IMR-90 (cell line): ENCODE results near the gene VSTM5. TPM values are rescaled to one million over a fixed set of nuclear protein-coding genes. Genes with fewer than 3 reads are reported as not detected.

Experiments
- ATAC-seq: fragments of 200-7000 bp; cut with Tn5 transposase; 2 replicates; pipeline ENCODE4 v1.9.1; 2020; ENCODE audit warnings: low read depth, mild to moderate bottlenecking, moderate library complexity
- BruUV-seq: library from RNA; stranded (reverse); fragments of 400-500 nt; replicated peaks from 2 replicates; lab custom pipeline; 2021; lab: Mats Ljungman, UMichigan
- CTCF ChIA-PET: fragments of 300-600 bp; formaldehyde crosslinking; extraction: SDS; loops from one replicate; lab custom pipeline; 2021; ENCODE audit warnings: antibody characterized with exemption; lab: Yijun Ruan, JAX
- POLR2A ChIA-PET: fragments of 300-600 bp; sonication (Branson Sonifier 250); formaldehyde crosslinking; loops from one replicate; lab custom pipeline; 2022; ENCODE audit warnings: antibody characterized with exemption; ENCODE audit not compliant: unreplicated experiment; lab: Charles Lee
- DNase-seq: peaks from one replicate; pipeline ENCODE4 v3.0.0; 2013
- H2AFZ ChIP-seq: replicated peaks from 2 replicates; pipeline ENCODE3; 2013; ENCODE audit warnings: low read length, mild to moderate bottlenecking; ENCODE audit not compliant: poor library complexity
- H2AK5ac ChIP-seq: 2 replicates; pipeline ENCODE4 v1.6.1; 2013; ENCODE audit warnings: low read depth, low read length, inconsistent platforms
- H2AK9ac ChIP-seq: replicated peaks from 2 replicates; pipeline ENCODE3; 2013; ENCODE audit warnings: mild to moderate bottlenecking, low read depth, low read length, moderate library complexity; ENCODE audit not compliant: poor library complexity
- H2BK120ac ChIP-seq: 2 replicates; pipeline ENCODE4 v1.6.1; 2013; ENCODE audit warnings: low read depth, low read length, inconsistent platforms
- H2BK15ac ChIP-seq: 3 replicates; pipeline ENCODE4 v1.6.1; 2013; ENCODE audit warnings: low read depth, low read length, inconsistent platforms
- H2BK20ac ChIP-seq: 2 replicates; pipeline ENCODE4 v1.6.1; 2013; ENCODE audit warnings: low read depth, mild to moderate bottlenecking, inconsistent platforms, low read length, moderate library complexity
- H2BK5ac ChIP-seq: 2 replicates; pipeline ENCODE4 v1.6.1; 2013; ENCODE audit warnings: mild to moderate bottlenecking, low read depth, low read length, inconsistent platforms; ENCODE audit not compliant: poor library complexity, severe bottlenecking
- H3K14ac ChIP-seq: replicated peaks from 2 replicates; pipeline ENCODE4 v1.6.1; 2013; ENCODE audit warnings: low read depth, low read length, inconsistent platforms
- H3K18ac ChIP-seq: 2 replicates; pipeline ENCODE4 v1.6.1; 2013; ENCODE audit warnings: low read depth, low read length, control low read depth
- H3K23ac ChIP-seq: 2 replicates; pipeline ENCODE4 v1.6.1; 2013; ENCODE audit warnings: low read depth, low read length, inconsistent platforms
- H3K27ac ChIP-seq: 2 replicates; pipeline ENCODE4 v1.5.1; 2013; ENCODE audit warnings: mild to moderate bottlenecking, control low read depth, low read length; ENCODE audit not compliant: insufficient read depth
- H3K27me3 ChIP-seq: 2 replicates; pipeline ENCODE4 v1.6.1; 2013; ENCODE audit warnings: low read length; ENCODE audit not compliant: control insufficient read depth, insufficient read depth
- H3K36me3 ChIP-seq: 2 replicates; pipeline ENCODE4 v1.6.1; 2013; ENCODE audit warnings: low read length, mixed read lengths; ENCODE audit not compliant: control insufficient read depth, insufficient read depth
- H3K4ac ChIP-seq: 2 replicates; pipeline ENCODE4 v1.6.1; 2013; ENCODE audit warnings: low read depth, low read length, inconsistent platforms
- H3K4me1 ChIP-seq: 2 replicates; pipeline ENCODE4 v1.6.1; 2013; ENCODE audit warnings: low read length, mixed read lengths; ENCODE audit not compliant: control insufficient read depth, insufficient read depth
- H3K4me2 ChIP-seq: 2 replicates; pipeline ENCODE4 v1.6.1; 2013; ENCODE audit warnings: low read depth, mild to moderate bottlenecking, control low read depth, low read length, moderate library complexity
- H3K4me3 ChIP-seq: 2 replicates; pipeline ENCODE4 v1.5.1; 2013; ENCODE audit warnings: low read depth, mild to moderate bottlenecking, control low read depth, low read length, moderate library complexity; ENCODE audit not compliant: insufficient read depth
- H3K56ac ChIP-seq: 2 replicates; pipeline ENCODE4 v1.6.1; 2013; ENCODE audit warnings: low read length, inconsistent platforms; ENCODE audit not compliant: insufficient read depth; ENCODE audit errors: extremely low read depth
- H3K79me1 ChIP-seq, 2 experiments: 2 replicates each; pipeline ENCODE4 v1.6.1; 2013; ENCODE audit warnings: low read length in 2 of 2, inconsistent platforms in 1 of 2, low read depth in 1 of 2
- H3K9ac ChIP-seq: 2 replicates; pipeline ENCODE4 v1.6.1; 2013; ENCODE audit warnings: low read depth, low read length, control low read depth
- H3K9me1 ChIP-seq: 2 replicates; pipeline ENCODE4 v1.6.1; 2013; ENCODE audit warnings: low read length, inconsistent platforms; ENCODE audit not compliant: insufficient read depth
- H3K9me3 ChIP-seq: 2 replicates; pipeline ENCODE4 v1.6.1; 2013; ENCODE audit warnings: low read length; ENCODE audit not compliant: control insufficient read depth, insufficient read depth
- H4K20me1 ChIP-seq: 2 replicates; pipeline ENCODE4 v1.6.1; 2013; ENCODE audit warnings: low read length, inconsistent platforms; ENCODE audit not compliant: insufficient read depth
- H4K5ac ChIP-seq: 2 replicates; pipeline ENCODE4 v1.6.1; 2013; ENCODE audit warnings: mild to moderate bottlenecking, low read depth, low read length, control low read depth
- H4K8ac ChIP-seq, 2 experiments: 2 replicates each; pipeline ENCODE4 v1.6.1; 2013; ENCODE audit warnings: low read depth in 2 of 2, low read length in 2 of 2, control low read depth in 1 of 2, inconsistent platforms in 1 of 2
- H4K91ac ChIP-seq: 2 replicates; pipeline ENCODE4 v1.6.1; 2013; ENCODE audit warnings: low read depth, low read length, inconsistent platforms; ENCODE audit not compliant: insufficient read depth
- CEBPB ChIP-seq: IDR thresholded peaks from 2 replicates; pipeline ENCODE4 v1.6.1; 2012; ENCODE audit warnings: low read depth, low read length, improper control_type of control experiment
- CHD1 ChIP-seq: IDR thresholded peaks from 2 replicates; pipeline ENCODE4 v1.6.1; 2012; ENCODE audit warnings: low read depth, low read length, improper control_type of control experiment
- FOS ChIP-seq: fragments of 150-350 bp; IDR thresholded peaks from 2 replicates; pipeline ENCODE4 v1.6.1; 2016; ENCODE audit warnings: low read depth, low read length
- MAFK ChIP-seq: IDR thresholded peaks from 2 replicates; pipeline ENCODE4 v1.6.1; 2012; ENCODE audit warnings: low read depth, low read length, improper control_type of control experiment
- MAZ ChIP-seq: IDR thresholded peaks from 2 replicates; pipeline ENCODE4 v1.6.1; 2012; ENCODE audit warnings: low read depth, mild to moderate bottlenecking, low read length, improper control_type of control experiment, moderate library complexity, borderline replicate concordance
- MXI1 ChIP-seq: IDR thresholded peaks from 2 replicates; pipeline ENCODE4 v1.6.1; 2012; ENCODE audit warnings: low read depth, mild to moderate bottlenecking, low read length, moderate library complexity, borderline replicate concordance
- POLR2A ChIP-seq: IDR thresholded peaks from 2 replicates; pipeline ENCODE4 v1.6.1; 2012; ENCODE audit warnings: mild to moderate bottlenecking, low read depth, low read length
- RAD21 ChIP-seq: IDR thresholded peaks from 2 replicates; pipeline ENCODE4 v1.6.1; 2012; ENCODE audit warnings: low read length, improper control_type of control experiment
- RCOR1 ChIP-seq: IDR thresholded peaks from 2 replicates; pipeline ENCODE4 v1.6.1; 2012; ENCODE audit warnings: mild to moderate bottlenecking, low read length, improper control_type of control experiment; ENCODE audit not compliant: insufficient replicate concordance
- RFX5 ChIP-seq: IDR thresholded peaks from 2 replicates; pipeline ENCODE4 v1.8.0; 2012; ENCODE audit warnings: low read depth, mild to moderate bottlenecking, low read length, moderate library complexity
- WGBS, 2 experiments: methylation state at CpG; one replicate each; pipeline versions ENCODE4 v1.1.5 to v1.1.7; 2013; ENCODE audit warnings: missing lambda C conversion rate in 2 of 2; ENCODE audit not compliant: insufficient read length in 1 of 2; ENCODE audit errors: extremely low coverage in 2 of 2; 5-methylcytosine and 5-hydroxymethylcytosine counted together
- dilution Hi-C: fragments of 300-500 bp; cut with HindIII; formaldehyde crosslinking; loops from one replicate; pipeline ENCODE4 v1.14.3; 2018; ENCODE audit warnings: low sequenced_read_pairs; ENCODE audit not compliant: unreplicated experiment
- in situ Hi-C: fragments of 300-500 bp; cut with MboI; formaldehyde crosslinking; loops from 3 replicates; pipeline ENCODE4 v1.14.3; 2019; ENCODE audit warnings: low sequenced_read_pairs, inconsistent platforms, mixed read lengths
- intact Hi-C: fragments of 100-400 bp; cut with micrococcal nuclease; formaldehyde crosslinking; loops from 2 replicates; pipeline ENCODE4 v1.10.0; 2022
- polyA plus RNA-seq, 3 experiments: library from polyadenylated mRNA; depleted of rRNA; stranded (reverse); fragments of >200 nt; gene quantifications; 2 replicates each; pipeline ENCODE4 v1.2.3, GENCODE V29; 2012; ENCODE audit warnings: low replicate concordance in 1 of 3
- total RNA-seq: library from RNA; depleted of rRNA; stranded (reverse); fragments of >200 nt; gene quantifications from 2 replicates; pipeline ENCODE4 v1.2.3, GENCODE V29; 2012
- TF ChIP-seq, protein P1 (sequence below): fragments of 150-350 bp; IDR thresholded peaks from 2 replicates; pipeline ENCODE4 v1.6.1; 2016; ENCODE audit warnings: low read depth, mild to moderate bottlenecking, low read length, moderate library complexity, borderline replicate concordance
- TF ChIP-seq, protein P2 (sequence below): conservative IDR thresholded peaks from 2 replicates; pipeline ENCODE4 v1.5.1; 2012; ENCODE audit warnings: mild to moderate bottlenecking, low read depth, low read length, improper control_type of control experiment

The VSTM5 gene
- total and polyA plus RNA-seq, 2 of the 4 experiments (the other 2 are of a cell fraction): 0.36 to 0.43 TPM

- intact Hi-C loops: loop anchor here (1.0 kb wide), 1 partner anchor 43 kb away; the partner anchor contains the start of genes C11orf54 and TAF1D
- peak; percentile 96 for ATAC-seq
- H3K9me3 ChIP-seq: no peaks in the 10 kb centered on the region
- DNase-seq: peak; percentile 92
- no TSS peak for BruUV-seq
- H3K27ac ChIP-seq: peak within 1 kb of the TSS; percentile 94
- H3K79me1 ChIP-seq: peaks cover 7 to 19% of the 10 kb centered on the region in 2 experiments; a peak in 2 of 4 replicates
- H2AFZ ChIP-seq: peak within 1 kb of the TSS; percentile 96
- no peak within 1 kb of the TSS for H2BK20ac ChIP-seq
- peaks cover 4% of the 10 kb centered on the region; the same call in 1 of the 2 replicates for H3K9me1 ChIP-seq
- H2AK5ac ChIP-seq: peak within 1 kb of the TSS; percentile 84
- H3K56ac ChIP-seq: peak within 1 kb of the TSS; percentile 98
- POLR2A ChIA-PET: interaction anchor here (0.6 to 1.3 kb wide), 8 partner anchors 13 to 709 kb away, joined by 3 to 23 read pairs (median 3); no protein-coding TSS in a partner anchor
- peak within 1 kb of the TSS; percentile 89 to 92 for H4K8ac ChIP-seq
- dilution Hi-C loops: no loop called here
- no peak within 1 kb of the TSS for H2BK15ac ChIP-seq
- H3K9ac ChIP-seq: peak within 1 kb of the TSS; percentile 97
- H4K5ac ChIP-seq: peak within 1 kb of the TSS; percentile 82
- WGBS, 2 experiments: 1% methylated on average over 35 of the region's 72 CpGs; no CpG with 5 or more reads in 1 of the 2 experiments
- peak within 1 kb of the TSS; percentile 54 for H2BK120ac ChIP-seq
- peak within 1 kb of the TSS; percentile 99 for H2AK9ac ChIP-seq
- TF ChIP-seq CEBPB (no peak), FOS (peak; percentile 44; the same call in 1 of the 2 replicates), CHD1 (0 out of 2 replicates have a peak, but pooled peaks have one; percentile 74), RFX5 (no peak), POLR2A (peak; percentile 84; the same call in 1 of the 2 replicates), RCOR1 (no peak), MXI1 (peak; percentile 52; the same call in 1 of the 2 replicates), RAD21 (peak; percentile 4; the same call in 1 of the 2 replicates), MAFK (peak; percentile 19; the same call in 1 of the 2 replicates), MAZ (peak; percentile 84; the same call in 1 of the 2 replicates)
- TF ChIP-seq, protein P1, sequence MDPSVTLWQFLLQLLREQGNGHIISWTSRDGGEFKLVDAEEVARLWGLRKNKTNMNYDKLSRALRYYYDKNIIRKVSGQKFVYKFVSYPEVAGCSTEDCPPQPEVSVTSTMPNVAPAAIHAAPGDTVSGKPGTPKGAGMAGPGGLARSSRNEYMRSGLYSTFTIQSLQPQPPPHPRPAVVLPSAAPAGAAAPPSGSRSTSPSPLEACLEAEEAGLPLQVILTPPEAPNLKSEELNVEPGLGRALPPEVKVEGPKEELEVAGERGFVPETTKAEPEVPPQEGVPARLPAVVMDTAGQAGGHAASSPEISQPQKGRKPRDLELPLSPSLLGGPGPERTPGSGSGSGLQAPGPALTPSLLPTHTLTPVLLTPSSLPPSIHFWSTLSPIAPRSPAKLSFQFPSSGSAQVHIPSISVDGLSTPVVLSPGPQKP: 0 out of 2 replicates have a peak, but pooled peaks have one; percentile 36
- TF ChIP-seq, protein P2, sequence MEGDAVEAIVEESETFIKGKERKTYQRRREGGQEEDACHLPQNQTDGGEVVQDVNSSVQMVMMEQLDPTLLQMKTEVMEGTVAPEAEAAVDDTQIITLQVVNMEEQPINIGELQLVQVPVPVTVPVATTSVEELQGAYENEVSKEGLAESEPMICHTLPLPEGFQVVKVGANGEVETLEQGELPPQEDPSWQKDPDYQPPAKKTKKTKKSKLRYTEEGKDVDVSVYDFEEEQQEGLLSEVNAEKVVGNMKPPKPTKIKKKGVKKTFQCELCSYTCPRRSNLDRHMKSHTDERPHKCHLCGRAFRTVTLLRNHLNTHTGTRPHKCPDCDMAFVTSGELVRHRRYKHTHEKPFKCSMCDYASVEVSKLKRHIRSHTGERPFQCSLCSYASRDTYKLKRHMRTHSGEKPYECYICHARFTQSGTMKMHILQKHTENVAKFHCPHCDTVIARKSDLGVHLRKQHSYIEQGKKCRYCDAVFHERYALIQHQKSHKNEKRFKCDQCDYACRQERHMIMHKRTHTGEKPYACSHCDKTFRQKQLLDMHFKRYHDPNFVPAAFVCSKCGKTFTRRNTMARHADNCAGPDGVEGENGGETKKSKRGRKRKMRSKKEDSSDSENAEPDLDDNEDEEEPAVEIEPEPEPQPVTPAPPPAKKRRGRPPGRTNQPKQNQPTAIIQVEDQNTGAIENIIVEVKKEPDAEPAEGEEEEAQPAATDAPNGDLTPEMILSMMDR: peak; percentile 43
- peak within 1 kb of the TSS; percentile 81 for H3K14ac ChIP-seq
- H3K23ac ChIP-seq: peak within 1 kb of the TSS; percentile 67
- peak within 1 kb of the TSS; percentile 70 for H3K18ac ChIP-seq
- H3K4me2 ChIP-seq: peak within 1 kb of the TSS; percentile 96
- H2BK5ac ChIP-seq: peak within 1 kb of the TSS; percentile 83
- peak within 1 kb of the TSS; percentile 91 for H3K4me3 ChIP-seq
- CTCF ChIA-PET: interaction anchor here (0.9 kb wide), 1 partner anchor 18 kb away, joined by 3 read pairs; no protein-coding TSS in a partner anchor
- H3K27me3 ChIP-seq: no peaks in the 10 kb centered on the region
- in situ Hi-C loops: no loop called here
- H3K36me3 ChIP-seq: peaks cover 3% of the 10 kb centered on the region; the same call in 1 of the 2 replicates
- peaks cover 4% of the 10 kb centered on the region; the same call in 1 of the 2 replicates for H3K4me1 ChIP-seq
- H3K4ac ChIP-seq: peak within 1 kb of the TSS; percentile 92
- peaks cover 40% of the 10 kb centered on the region for H4K20me1 ChIP-seq
- peak within 1 kb of the TSS; percentile 71 for H4K91ac ChIP-seq
These were observed 66.1 kb downstream of the VSTM5 start, which contains the start of gene MED17 for GRCh38 chr11:93784145-93784934. MED17 (plus strand) TSS chr11:93784282; CDS start chr11:93784514, 232 bp downstream.
